A549 (cell line): Measurements from ENCODE around the gene DPYSL4. TPM values are rescaled to one million over a fixed set of nuclear protein-coding genes. Genes with fewer than 3 reads are reported as not detected.

ENCODE experiments used
- ATAC-seq, 2 experiments: fragments of 200-7000 bp in 1 of 2; fragments of >200 bp in 1 of 2; cut with Nextera tagmentation in 1 of 2; cut with Tn5 transposase in 1 of 2; 3 replicates each; pipeline versions ENCODE4 v1.8.0 to v1.9.1; 2018 to 2020; ENCODE audit warnings: mild to moderate bottlenecking in 1 of 2, moderate library complexity in 1 of 2
- CTCF ChIA-PET: fragments of 300-600 bp; sonication (Branson Sonifier 250); formaldehyde crosslinking; extraction: SDS; loops from one replicate; lab custom pipeline; 2021; ENCODE audit warnings: antibody characterized with exemption, inconsistent platforms; lab: Yijun Ruan, JAX
- POLR2A ChIA-PET: fragments of 350-600 bp; formaldehyde crosslinking; extraction: SDS; loops from one replicate; lab custom pipeline; 2021; ENCODE audit warnings: antibody characterized with exemption, inconsistent platforms; lab: Yijun Ruan, JAX
- DNase-seq, 2 experiments: peaks; one replicate each; pipeline versions ENCODE4 v3.0.0 to v3.0.0-alpha.2; 2011 to 2016; ENCODE audit warnings: low read depth in 1 of 2, low spot score in 1 of 2
- FAIRE-seq: peaks from 2 replicates; lab custom pipeline; 2011; peaks lifted over from hg19 to GRCh38; lab: Jason Lieb, UNC
- H3K27ac ChIP-seq, 2 experiments: fragments of >200 bp; sonication (Bioruptor Twin); formaldehyde crosslinking; 3 replicates each; pipeline ENCODE4 v1.5.1; 2016 to 2017
- H3K4me1 ChIP-seq: fragments of >200 bp; sonication (Bioruptor Twin); formaldehyde crosslinking; 3 replicates; pipeline ENCODE4 v1.6.1; 2016
- H3K4me2 ChIP-seq: fragments of >200 bp; sonication (Bioruptor Twin); formaldehyde crosslinking; 3 replicates; pipeline ENCODE4 v1.6.1; 2016
- H3K4me3 ChIP-seq: fragments of >200 bp; sonication (Bioruptor Twin); formaldehyde crosslinking; 3 replicates; pipeline ENCODE4 v1.5.1; 2016
- H3K9me3 ChIP-seq: fragments of >200 bp; sonication (Bioruptor Twin); formaldehyde crosslinking; 3 replicates; pipeline ENCODE4 v1.6.1; 2016
- BHLHE40 ChIP-seq: IDR thresholded peaks from 2 replicates; pipeline ENCODE4 v1.6.1; 2012; ENCODE audit warnings: low read depth, low read length, inconsistent platforms
- CBX2 ChIP-seq: fragments of 200-600 bp; sonication (generic); IDR thresholded peaks from 2 replicates; pipeline ENCODE4 v1.6.1; 2016; ENCODE audit warnings: low read depth, mild to moderate bottlenecking, borderline replicate concordance
- CHD4 ChIP-seq: fragments of 200-600 bp; sonication (generic); IDR thresholded peaks from 2 replicates; pipeline ENCODE4 v1.6.1; 2016; ENCODE audit warnings: antibody characterized with exemption, mild to moderate bottlenecking, borderline replicate concordance
- E2F6 ChIP-seq: IDR thresholded peaks from 2 replicates; pipeline ENCODE4 v1.6.1; 2012; ENCODE audit warnings: low read depth, borderline replicate concordance
- FOSB ChIP-seq: fragments of 250-450 bp; sonication (Bioruptor Pico); IDR thresholded peaks from 2 replicates; pipeline ENCODE4 v1.5.0; 2020; ENCODE audit warnings: mild to moderate bottlenecking, moderate library complexity
- FOXS1 ChIP-seq: fragments of 250-450 bp; sonication (Bioruptor Pico); IDR thresholded peaks from 2 replicates; pipeline ENCODE4 v1.5.0; 2020; ENCODE audit warnings: mild to moderate bottlenecking, moderate library complexity
- HOXB5 ChIP-seq: fragments of 250-450 bp; sonication (Bioruptor Pico); IDR thresholded peaks from 2 replicates; pipeline ENCODE4 v1.5.0; 2020; ENCODE audit warnings: mild to moderate bottlenecking, moderate library complexity
- NPAS2 ChIP-seq: fragments of 250-450 bp; sonication (Bioruptor Pico); IDR thresholded peaks from 2 replicates; pipeline ENCODE4 v1.8.0; 2022; ENCODE audit warnings: mild to moderate bottlenecking, moderate library complexity, borderline replicate concordance
- POLR2AphosphoS2 ChIP-seq: conservative IDR thresholded peaks from 2 replicates; pipeline ENCODE4 v1.6.1; 2012; ENCODE audit warnings: low read length, improper control_type of control experiment, inconsistent platforms
- RARB ChIP-seq: fragments of 250-450 bp; sonication (Bioruptor Pico); IDR thresholded peaks from 2 replicates; pipeline ENCODE4 v1.8.0; 2021; ENCODE audit warnings: mild to moderate bottlenecking, moderate library complexity
- RCOR1 ChIP-seq: fragments of 150-350 bp; IDR thresholded peaks from 2 replicates; pipeline ENCODE4 v1.6.1; 2014; ENCODE audit warnings: antibody characterized with exemption, low read length, low read depth
- ZC3H11A ChIP-seq: fragments of 450-650 bp; IDR thresholded peaks from 2 replicates; pipeline ENCODE4 v1.6.1; 2014; ENCODE audit warnings: antibody characterized with exemption, mild to moderate bottlenecking
- ZFP36 ChIP-seq: fragments of 450-650 bp; IDR thresholded peaks from 2 replicates; pipeline ENCODE4 v1.6.1; 2014; ENCODE audit warnings: borderline replicate concordance; ENCODE audit not compliant: partially characterized antibody
- ZSCAN20 ChIP-seq: fragments of 250-450 bp; sonication (Bioruptor Pico); IDR thresholded peaks from 2 replicates; pipeline ENCODE4 v1.8.0; 2022; ENCODE audit warnings: mild to moderate bottlenecking, moderate library complexity
- WGBS: methylation state at CpG from one replicate; pipeline ENCODE4 v1.1.6; 2017; ENCODE audit errors: missing lambda C conversion rate; 5-methylcytosine and 5-hydroxymethylcytosine counted together
- polyA plus RNA-seq, 4 experiments: library from polyadenylated mRNA; depleted of rRNA in 3 of 4; stranded (reverse); fragments of >200 nt; fragmentation: RNase III in 1 of 4; extraction: RNeasy Plus Mini Kit Qiagen cat#74134 plus additional on column Dnase treatment in 1 of 4; gene quantifications; 2 replicates in 3 of 4; 3 replicates in 1 of 4; pipeline ENCODE4 v1.2.3, GENCODE V29; 2011 to 2017
- TF ChIP-seq, protein P1 (sequence below): fragments of 250-450 bp; sonication (Bioruptor Pico); IDR thresholded peaks from 2 replicates; pipeline ENCODE4 v1.5.0; 2021; ENCODE audit warnings: mild to moderate bottlenecking, moderate library complexity, borderline replicate concordance
- TF ChIP-seq, protein P2 (sequence below): fragments of 450-650 bp; IDR thresholded peaks from 2 replicates; pipeline ENCODE4 v1.6.1; 2014; ENCODE audit warnings: antibody characterized with exemption

Gene DPYSL4
- polyA plus RNA-seq, 2 of the 4 experiments (the other 2 are of a cell fraction): 2.9 to 14.1 TPM

GRCh38 chr10:132195366-132196075 lies 8.8 kb downstream of the DPYSL4 start:
- ChIA-PET CTCF (interaction anchor here (1.2 to 1.4 kb wide), 2 partner anchors 157 to 165 kb away, joined by 3 to 4 read pairs; no protein-coding TSS in a partner anchor), POLR2A (no interaction called here)
- Histone ChIP-seq H3K4me2 (no peak overlapping the region), H3K4me1 (no peaks in the 10 kb centered on the region)
- no peak for ATAC-seq
- no peak for DNase-seq
- WGBS: 95% methylated on average over 11 of the region's 13 CpGs
- TF ChIP-seq POLR2AphosphoS2 (no peak), RARB (CRISPR knock-in tag) (no peak), HOXB5 (CRISPR knock-in tag) (no peak), FOSB (CRISPR knock-in tag) (no peak)
- TF ChIP-seq, all 56 proteins: peak for 0
- H3K9me3 ChIP-seq: no peaks in the 10 kb centered on the region
- no peak for FAIRE-seq
- H3K4me3 ChIP-seq: no peak overlapping the region
- no peak overlapping the region for H3K27ac ChIP-seq

GRCh38 chr10:132196178-132197113 lies 9.7 kb downstream of the DPYSL4 start:
- Histone ChIP-seq H3K9me3 (no peaks in the 10 kb centered on the region), H3K27ac (no peak overlapping the region), H3K4me2 (no peak overlapping the region), H3K4me1 (no peaks in the 10 kb centered on the region), H3K4me3 (no peak overlapping the region)
- FAIRE-seq: no peak
- DNase-seq: no peak
- 91% methylated on average over 19 of the region's 30 CpGs for WGBS
- POLR2A ChIA-PET: no interaction called here
- no peak for TF ChIP-seq NPAS2 (CRISPR knock-in tag)
- no peak for TF ChIP-seq ZSCAN20
- no peak for TF ChIP-seq CBX2
- no peak for TF ChIP-seq ZFP36
- TF ChIP-seq POLR2AphosphoS2: no peak
- no peak for TF ChIP-seq RCOR1
- TF ChIP-seq, protein P1, sequence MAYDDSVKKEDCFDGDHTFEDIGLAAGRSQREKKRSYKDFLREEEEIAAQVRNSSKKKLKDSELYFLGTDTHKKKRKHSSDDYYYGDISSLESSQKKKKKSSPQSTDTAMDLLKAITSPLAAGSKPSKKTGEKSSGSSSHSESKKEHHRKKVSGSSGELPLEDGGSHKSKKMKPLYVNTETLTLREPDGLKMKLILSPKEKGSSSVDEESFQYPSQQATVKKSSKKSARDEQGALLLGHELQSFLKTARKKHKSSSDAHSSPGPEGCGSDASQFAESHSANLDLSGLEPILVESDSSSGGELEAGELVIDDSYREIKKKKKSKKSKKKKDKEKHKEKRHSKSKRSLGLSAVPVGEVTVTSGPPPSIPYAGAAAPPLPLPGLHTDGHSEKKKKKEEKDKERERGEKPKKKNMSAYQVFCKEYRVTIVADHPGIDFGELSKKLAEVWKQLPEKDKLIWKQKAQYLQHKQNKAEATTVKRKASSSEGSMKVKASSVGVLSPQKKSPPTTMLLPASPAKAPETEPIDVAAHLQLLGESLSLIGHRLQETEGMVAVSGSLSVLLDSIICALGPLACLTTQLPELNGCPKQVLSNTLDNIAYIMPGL (CRISPR knock-in tag): no peak
- TF ChIP-seq, protein P2, sequence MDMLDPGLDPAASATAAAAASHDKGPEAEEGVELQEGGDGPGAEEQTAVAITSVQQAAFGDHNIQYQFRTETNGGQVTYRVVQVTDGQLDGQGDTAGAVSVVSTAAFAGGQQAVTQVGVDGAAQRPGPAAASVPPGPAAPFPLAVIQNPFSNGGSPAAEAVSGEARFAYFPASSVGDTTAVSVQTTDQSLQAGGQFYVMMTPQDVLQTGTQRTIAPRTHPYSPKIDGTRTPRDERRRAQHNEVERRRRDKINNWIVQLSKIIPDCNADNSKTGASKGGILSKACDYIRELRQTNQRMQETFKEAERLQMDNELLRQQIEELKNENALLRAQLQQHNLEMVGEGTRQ: no peak
- TF ChIP-seq FOXS1 (CRISPR knock-in tag): no peak
- TF ChIP-seq ZC3H11A: no peak
- TF ChIP-seq, all 56 proteins: peak for 0
- CTCF ChIA-PET: interaction anchor here (1.4 kb wide), 1 partner anchor 164 kb away, joined by 3 read pairs; no protein-coding TSS in a partner anchor
- ATAC-seq: no peak

GRCh38 chr10:132197271-132198067 lies 10.7 kb downstream of the DPYSL4 start:
- ATAC-seq: no peak

More at GRCh38 chr10:132197271-132198067, 10.7 kb downstream of the DPYSL4 start:
- Histone ChIP-seq H3K4me2 (no peak overlapping the region), H3K27ac (no peak overlapping the region), H3K4me3 (no peak overlapping the region), H3K9me3 (no peaks in the 10 kb centered on the region), H3K4me1 (no peaks in the 10 kb centered on the region)
- 79% methylated on average over 20 of the region's 25 CpGs for WGBS
- FAIRE-seq (no peak), DNase-seq (no peak)
- POLR2A ChIA-PET: no interaction called here
- CTCF ChIA-PET: interaction anchor here (1.1 kb wide), 1 partner anchor 27 kb away, joined by 3 read pairs; no protein-coding TSS in a partner anchor
- no peak for TF ChIP-seq E2F6
- TF ChIP-seq RCOR1: no peak
- TF ChIP-seq POLR2AphosphoS2: no peak
- TF ChIP-seq BHLHE40: no peak
- TF ChIP-seq CHD4: no peak
